Ureter (tissue), 1 donor: ENCODE measurements around the gene CES2. TPM values are rescaled to one million over a fixed set of nuclear protein-coding genes. Genes with fewer than 3 reads are reported as not detected.

Experiments used
- DNase-seq: peaks from one replicate; pipeline ENCODE4 v3.0.0-alpha.2; 2020; ENCODE audit warnings: low spot score
- total RNA-seq: library from RNA; stranded (reverse); gene quantifications from one replicate; pipeline ENCODE4 v1.2.4, GENCODE V29; 2023
- donor health status: DM: yes; HTN: yes; CAD: no.

Gene CES2
- total RNA-seq, 1 donor from 2014 or later, result 56.3 TPM

- no peak for DNase-seq
These were observed 32.4 kb upstream of the CES2 start for GRCh38 chr16:66902648-66903543.

- DNase-seq, result no peak
These were observed 31.5 kb upstream of the CES2 start for GRCh38 chr16:66903544-66904427.

GRCh38 chr16:66904428-66904845 lies 30.9 kb upstream of the CES2 start:
- no peak for DNase-seq

- no peak for DNase-seq
These were observed 30.3 kb upstream of the CES2 start for GRCh38 chr16:66904846-66905632.

GRCh38 chr16:66905633-66906539 lies 29.4 kb upstream of the CES2 start:
- DNase-seq, result peak; percentile 76

- DNase-seq, result no peak
These were observed 28.1 kb upstream of the CES2 start for GRCh38 chr16:66906916-66907836.

GRCh38 chr16:66908116-66908515 lies 27.2 kb upstream of the CES2 start:
- no peak for DNase-seq

- no peak for DNase-seq
These were observed 26.4 kb upstream of the CES2 start for GRCh38 chr16:66908762-66909559.

- DNase-seq, result no peak
These were observed 25.0 kb upstream of the CES2 start for GRCh38 chr16:66910175-66910940.

- no peak for DNase-seq
These were observed 24.2 kb upstream of the CES2 start for GRCh38 chr16:66911112-66911511.

- DNase-seq, result no peak
These were observed 23.5 kb upstream of the CES2 start for GRCh38 chr16:66911801-66912200.

- no peak for DNase-seq
These were observed 22.2 kb upstream of the CES2 start for GRCh38 chr16:66913081-66913480.

- no peak for DNase-seq
These were observed 21.6 kb upstream of the CES2 start for GRCh38 chr16:66913711-66914110.

GRCh38 chr16:66914541-66914940 lies 20.8 kb upstream of the CES2 start:
- no peak for DNase-seq

GRCh38 chr16:66915041-66915440 lies 20.3 kb upstream of the CES2 start:
- no peak for DNase-seq

- no peak for DNase-seq
These were observed 18.8 kb upstream of the CES2 start for GRCh38 chr16:66916518-66916917.

- DNase-seq, result no peak
These were observed 17.6 kb upstream of the CES2 start for GRCh38 chr16:66917741-66918140.

GRCh38 chr16:66918355-66918754 lies 17.0 kb upstream of the CES2 start:
- DNase-seq, result no peak
